Activated naive CD4-positive, alpha-beta T cell treated with anti-CD3 and anti-CD28 coated beads, Interleukin-2, amount 50 U/mL, for 72 hours (primary cell): Measurements from ENCODE around the gene MT1F. TPM values are rescaled to one million over a fixed set of nuclear protein-coding genes. Genes with fewer than 3 reads are reported as not detected.
A peak's percentile ranks its signal among the peaks of the same experiment; 100 is the strongest.

ENCODE experiments used
- ATAC-seq, 2 donors: fragments of 150-1000 bp; cut with Tn5 transposase; 2 replicates each; pipeline ENCODE4 v1.10.0; 2021; ENCODE audit warnings: mild to moderate bottlenecking in 2 of 2, moderate library complexity in 2 of 2
- DNase-seq, 2 donors: peaks; one replicate each; pipeline ENCODE4 v3.0.0; 2021 to 2022; ENCODE audit warnings: low spot score in 2 of 2
- H3K27ac Mint-ChIP-seq, 2 donors: one replicate each; pipeline ENCODE4 v1.8.0; 2022; ENCODE audit warnings: mild to moderate bottlenecking in 2 of 2, mixed read lengths in 2 of 2
- H3K36me3 Mint-ChIP-seq, 2 donors: one replicate each; pipeline ENCODE4 v1.8.0; 2022; ENCODE audit warnings: mixed read lengths in 2 of 2
- H3K9me3 Mint-ChIP-seq, 2 donors: one replicate each; pipeline ENCODE4 v1.8.0; 2022; ENCODE audit warnings: mixed read lengths in 2 of 2
- total RNA-seq, 2 donors: library from RNA; stranded (reverse); gene quantifications; one replicate each; pipeline ENCODE4 v1.2.3, GENCODE V29; 2022

MT1F gene
- total RNA-seq, 2 donors from 2014 or later = 7.5 to 11.5 TPM

- H3K27ac Mint-ChIP-seq = peak overlapping the region in 1 of 2 donors; percentile 55
- no peaks in the 10 kb centered on the region for H3K9me3 Mint-ChIP-seq
- peak in 1 of 2 donors; percentile 53 for DNase-seq
- ATAC-seq = peak in 1 of 2 donors; percentile 83
- H3K36me3 Mint-ChIP-seq = no peaks in the 10 kb centered on the region
These were observed 18.0 kb downstream of the MT1F start for GRCh38 chr16:56675685-56676210.

- H3K9me3 Mint-ChIP-seq = no peaks in the 10 kb centered on the region
- no peaks in the 10 kb centered on the region for H3K36me3 Mint-ChIP-seq
- no peak for DNase-seq
- ATAC-seq = no peak
- no peak overlapping the region for H3K27ac Mint-ChIP-seq
These were observed 19.7 kb downstream of the MT1F start for GRCh38 chr16:56677474-56677873.

- H3K9me3 Mint-ChIP-seq = no peaks in the 10 kb centered on the region
- ATAC-seq = no peak
- H3K27ac Mint-ChIP-seq = no peak overlapping the region
- no peaks in the 10 kb centered on the region for H3K36me3 Mint-ChIP-seq
- no peak for DNase-seq
These were observed 21.4 kb downstream of the MT1F start for GRCh38 chr16:56679078-56679730.

- Mint-ChIP-seq H3K27ac (no peak overlapping the region), H3K9me3 (no peaks in the 10 kb centered on the region), H3K36me3 (no peaks in the 10 kb centered on the region)
- peak in 1 of 2 donors; percentile 72 for ATAC-seq
- DNase-seq = no peak
These were observed 22.1 kb downstream of the MT1F start for GRCh38 chr16:56679818-56680217.

GRCh38 chr16:56681939-56682702 lies 24.4 kb downstream of the MT1F start, which contains the start of gene MT1X:
Gene MT1X (plus strand): TSS chr16:56682470. CDS start chr16:56682541, 71 bp downstream.
- ATAC-seq = peak; percentile 97
- H3K36me3 Mint-ChIP-seq = peaks cover 0 to 5% of the 10 kb centered on the region in 2 donors
- no peaks in the 10 kb centered on the region for H3K9me3 Mint-ChIP-seq
- peak; percentile 81 to 91 for DNase-seq
- H3K27ac Mint-ChIP-seq = peak within 1 kb of the TSS; percentile 51 to 96

GRCh38 chr16:56682703-56683397 lies 25.1 kb downstream of the MT1F start:
- ATAC-seq (peak in 1 of 2 donors; percentile 12), DNase-seq (no peak)
- peak overlapping the region; percentile 51 to 96 for H3K27ac Mint-ChIP-seq
- peaks cover 0 to 5% of the 10 kb centered on the region in 2 donors for H3K36me3 Mint-ChIP-seq
- H3K9me3 Mint-ChIP-seq = no peaks in the 10 kb centered on the region

- Mint-ChIP-seq H3K9me3 (no peaks in the 10 kb centered on the region), H3K36me3 (peaks cover 0 to 5% of the 10 kb centered on the region in 2 donors), H3K27ac (no peak overlapping the region)
- ATAC-seq (no peak), DNase-seq (no peak)
These were observed 25.8 kb downstream of the MT1F start for GRCh38 chr16:56683424-56684172.

- no peak for ATAC-seq
These were observed 26.6 kb downstream of the MT1F start for GRCh38 chr16:56684256-56684925.

GRCh38 chr16:56684926-56685590 lies 27.3 kb downstream of the MT1F start:
- Mint-ChIP-seq H3K27ac (no peak overlapping the region), H3K36me3 (peaks cover 0 to 5% of the 10 kb centered on the region in 2 donors), H3K9me3 (no peaks in the 10 kb centered on the region)
- ATAC-seq = no peak
- DNase-seq = no peak

More at GRCh38 chr16:56684256-56684925, 26.6 kb downstream of the MT1F start:
- Mint-ChIP-seq H3K9me3 (no peaks in the 10 kb centered on the region), H3K36me3 (peaks cover 0 to 5% of the 10 kb centered on the region in 2 donors), H3K27ac (no peak overlapping the region)
- DNase-seq = no peak

GRCh38 chr16:56686758-56687157 lies 29.0 kb downstream of the MT1F start:
- DNase-seq (no peak), ATAC-seq (no peak)
- H3K27ac Mint-ChIP-seq = no peak overlapping the region
- H3K9me3 Mint-ChIP-seq = no peaks in the 10 kb centered on the region
- peaks cover 0 to 5% of the 10 kb centered on the region in 2 donors for H3K36me3 Mint-ChIP-seq

- DNase-seq (no peak), ATAC-seq (no peak)
- Mint-ChIP-seq H3K36me3 (peaks cover 0 to 5% of the 10 kb centered on the region in 2 donors), H3K9me3 (no peaks in the 10 kb centered on the region), H3K27ac (no peak overlapping the region)
These were observed 31.0 kb downstream of the MT1F start for GRCh38 chr16:56688762-56689161.

- no peaks in the 10 kb centered on the region for H3K9me3 Mint-ChIP-seq
- no peak overlapping the region for H3K27ac Mint-ChIP-seq
- H3K36me3 Mint-ChIP-seq = peaks cover 0 to 5% of the 10 kb centered on the region in 2 donors
- ATAC-seq (no peak), DNase-seq (no peak)
These were observed 31.4 kb downstream of the MT1F start for GRCh38 chr16:56689171-56689570.

GRCh38 chr16:56690420-56691122 lies 32.8 kb downstream of the MT1F start:
- H3K36me3 Mint-ChIP-seq = peaks cover 0 to 5% of the 10 kb centered on the region in 2 donors
- no peak for DNase-seq
- H3K9me3 Mint-ChIP-seq = no peaks in the 10 kb centered on the region
- H3K27ac Mint-ChIP-seq = no peak overlapping the region
- no peak for ATAC-seq

GRCh38 chr16:56691885-56692284 lies 34.1 kb downstream of the MT1F start:
- DNase-seq = no peak
- H3K36me3 Mint-ChIP-seq = no peaks in the 10 kb centered on the region
- no peaks in the 10 kb centered on the region for H3K9me3 Mint-ChIP-seq
- no peak for ATAC-seq
- H3K27ac Mint-ChIP-seq = no peak overlapping the region

GRCh38 chr16:56695246-56695645 lies 37.5 kb downstream of the MT1F start:
- ATAC-seq (no peak), DNase-seq (no peak)
- Mint-ChIP-seq H3K36me3 (no peaks in the 10 kb centered on the region), H3K9me3 (no peaks in the 10 kb centered on the region), H3K27ac (no peak overlapping the region)
